Osteocyte (in vitro differentiated cells): Measurements from ENCODE around the gene NVL. TPM values are rescaled to one million over a fixed set of nuclear protein-coding genes. Genes with fewer than 3 reads are reported as not detected.

Experiments used
- DNase-seq: peaks from one replicate; pipeline ENCODE4 v3.0.0; 2021; ENCODE audit warnings: mixed read lengths; ENCODE audit not compliant: unreplicated experiment; ENCODE audit errors: extremely low spot score
- H3K27ac Mint-ChIP-seq: one replicate; pipeline ENCODE4 v1.8.0; 2021; ENCODE audit warnings: mild to moderate bottlenecking, mixed read lengths; ENCODE audit not compliant: unreplicated experiment
- H3K27me3 Mint-ChIP-seq: one replicate; pipeline ENCODE4 v1.8.0; 2021; ENCODE audit warnings: mixed read lengths; ENCODE audit not compliant: unreplicated experiment
- H3K36me3 Mint-ChIP-seq: one replicate; pipeline ENCODE4 v1.8.0; 2021; ENCODE audit warnings: mixed read lengths; ENCODE audit not compliant: unreplicated experiment
- H3K4me1 Mint-ChIP-seq: one replicate; pipeline ENCODE4 v1.8.0; 2021; ENCODE audit warnings: mixed read lengths; ENCODE audit not compliant: unreplicated experiment
- H3K4me3 Mint-ChIP-seq: one replicate; pipeline ENCODE4 v1.8.0; 2021; ENCODE audit warnings: mild to moderate bottlenecking, moderate library complexity, mixed read lengths; ENCODE audit not compliant: unreplicated experiment
- H3K9me3 Mint-ChIP-seq: one replicate; pipeline ENCODE4 v1.8.0; 2021; ENCODE audit warnings: mixed read lengths; ENCODE audit not compliant: unreplicated experiment
- long read RNA-seq: library from polyadenylated mRNA; unstranded; transcript quantifications from one replicate; pipeline ENCODE4 v2.0.0, GENCODE V29; 2021
- total RNA-seq: library from RNA; stranded (reverse); gene quantifications from 2 replicates; pipeline ENCODE4 v1.2.1, GENCODE V29; 2021
- TF ChIP-seq, protein P1 (sequence below): fragments of 200-600 bp; sonication (generic); IDR thresholded peaks from 2 replicates; pipeline ENCODE4 v1.5.0; 2021; ENCODE audit warnings: antibody characterized with exemption, mild to moderate bottlenecking, moderate library complexity

NVL gene
- 22.5 and 28.2 TPM in 2 replicates for total RNA-seq
- long read RNA-seq, transcript NVL-203 (22 exons, 2,832 nt) = minor isoform, 8 of 117 reads
- long read RNA-seq, transcript NVL-201 (23 exons, 3,123 nt) = major isoform, 52 of 117 reads
- long read RNA-seq, transcript NVL-216 (24 exons, 3,003 nt) = minor isoform, 14 of 117 reads
- long read RNA-seq, partial matches to known transcripts = 15 of 117 reads
- long read RNA-seq, other reads (novel, unspliced or antisense) = 26 of 117 reads

DNA sequence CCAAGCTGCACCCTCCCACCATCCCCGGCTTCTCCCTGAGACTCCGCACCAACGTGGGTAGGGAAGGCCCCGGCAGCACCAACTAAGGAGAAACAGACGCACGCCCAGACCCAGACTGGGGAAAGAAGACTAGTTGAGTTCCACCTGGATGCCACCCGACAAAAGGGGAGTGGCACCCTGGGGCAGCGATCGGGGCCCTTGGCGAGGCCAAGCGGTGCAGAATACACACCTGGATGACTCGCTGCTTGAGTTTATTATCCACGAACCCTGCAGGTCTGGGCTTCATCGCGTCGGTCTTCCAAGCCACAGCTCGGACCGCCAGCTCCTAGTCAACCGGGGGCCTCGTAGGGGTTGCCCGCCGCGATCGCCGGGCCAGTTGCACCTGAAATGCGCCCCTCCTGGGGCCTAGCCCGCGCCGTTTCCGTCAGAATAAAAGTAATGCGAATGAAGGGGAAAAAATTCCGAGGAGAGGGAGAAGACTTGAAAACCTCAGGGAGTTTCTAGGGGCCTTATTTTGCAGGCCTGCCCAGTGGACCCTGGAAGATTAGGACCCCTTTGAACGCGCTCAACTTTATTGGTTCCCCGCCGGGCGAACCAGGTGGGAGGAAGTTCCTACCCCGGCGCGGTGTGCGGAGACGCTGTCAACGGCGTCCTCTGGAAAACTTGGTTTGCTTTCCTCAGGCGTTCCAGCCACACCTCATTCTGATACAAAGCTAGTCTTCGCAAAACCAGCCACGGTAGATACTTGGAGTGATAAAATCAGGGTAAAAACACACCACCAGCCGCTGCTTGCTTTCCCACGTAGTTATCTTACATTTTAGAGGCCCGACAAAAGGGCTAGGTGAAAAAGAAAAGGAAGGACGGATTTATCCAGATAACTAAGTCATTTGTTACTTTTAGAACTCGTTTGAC is at the start of gene NVL:
TSS of gene NVL (minus strand) at position 331 of the 912 bp plus-strand sequence. CDS start at position 286, 45 bp downstream.
- TF ChIP-seq, protein P1, sequence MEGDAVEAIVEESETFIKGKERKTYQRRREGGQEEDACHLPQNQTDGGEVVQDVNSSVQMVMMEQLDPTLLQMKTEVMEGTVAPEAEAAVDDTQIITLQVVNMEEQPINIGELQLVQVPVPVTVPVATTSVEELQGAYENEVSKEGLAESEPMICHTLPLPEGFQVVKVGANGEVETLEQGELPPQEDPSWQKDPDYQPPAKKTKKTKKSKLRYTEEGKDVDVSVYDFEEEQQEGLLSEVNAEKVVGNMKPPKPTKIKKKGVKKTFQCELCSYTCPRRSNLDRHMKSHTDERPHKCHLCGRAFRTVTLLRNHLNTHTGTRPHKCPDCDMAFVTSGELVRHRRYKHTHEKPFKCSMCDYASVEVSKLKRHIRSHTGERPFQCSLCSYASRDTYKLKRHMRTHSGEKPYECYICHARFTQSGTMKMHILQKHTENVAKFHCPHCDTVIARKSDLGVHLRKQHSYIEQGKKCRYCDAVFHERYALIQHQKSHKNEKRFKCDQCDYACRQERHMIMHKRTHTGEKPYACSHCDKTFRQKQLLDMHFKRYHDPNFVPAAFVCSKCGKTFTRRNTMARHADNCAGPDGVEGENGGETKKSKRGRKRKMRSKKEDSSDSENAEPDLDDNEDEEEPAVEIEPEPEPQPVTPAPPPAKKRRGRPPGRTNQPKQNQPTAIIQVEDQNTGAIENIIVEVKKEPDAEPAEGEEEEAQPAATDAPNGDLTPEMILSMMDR = no peak
- H3K9me3 Mint-ChIP-seq = no peaks in the 10 kb centered on the region
- H3K4me3 Mint-ChIP-seq = peak within 1 kb of the TSS; percentile 94
- H3K27ac Mint-ChIP-seq = peak within 1 kb of the TSS; percentile 99
- peaks cover 4% of the 10 kb centered on the region for H3K36me3 Mint-ChIP-seq
- H3K27me3 Mint-ChIP-seq = peaks cover 4% of the 10 kb centered on the region
- H3K4me1 Mint-ChIP-seq = peaks cover 22% of the 10 kb centered on the region
- DNase-seq = peak; percentile 91

DNA sequence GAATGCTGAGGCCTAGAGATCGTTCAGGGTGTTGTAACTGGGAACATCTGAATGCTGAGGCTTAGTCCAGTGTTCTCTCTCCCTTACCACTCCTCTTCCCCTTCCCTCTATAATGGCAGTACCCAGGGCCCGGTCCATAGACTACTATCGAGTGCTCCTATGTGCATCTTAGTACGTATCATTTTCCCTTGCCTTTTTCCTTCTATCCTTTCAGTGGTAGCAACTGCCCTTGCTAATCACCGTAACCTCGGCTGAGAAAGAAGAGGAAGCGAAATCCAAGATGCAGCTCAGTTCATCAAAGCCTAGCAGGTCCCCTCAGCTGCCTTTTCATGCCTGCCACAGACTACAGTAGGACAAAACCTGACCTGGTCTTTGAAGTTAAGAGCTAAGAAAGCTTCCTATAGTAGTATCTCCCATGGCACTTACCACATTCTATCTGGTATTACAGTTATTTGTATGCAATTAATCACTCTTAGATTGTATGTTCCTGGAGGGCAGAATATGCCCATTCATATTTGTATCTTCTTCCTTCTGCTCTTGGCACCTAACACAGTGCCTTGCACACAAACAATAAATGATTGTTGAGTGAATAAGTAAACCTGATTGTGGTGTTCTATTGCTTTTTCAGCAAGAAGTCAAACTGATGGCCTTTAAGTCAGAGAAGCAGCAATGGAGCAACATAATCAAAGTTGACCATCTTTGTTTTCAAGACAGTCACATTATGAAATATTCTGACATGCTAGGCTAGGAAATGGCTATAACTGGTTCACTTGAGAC is 49.1 kb upstream of the NVL start:
- Mint-ChIP-seq H3K27me3 (no peaks in the 10 kb centered on the region), H3K36me3 (peaks cover 33% of the 10 kb centered on the region), H3K4me1 (peaks cover 10% of the 10 kb centered on the region), H3K9me3 (no peaks in the 10 kb centered on the region), H3K4me3 (no peak overlapping the region), H3K27ac (no peak overlapping the region)
- no peak for DNase-seq
- TF ChIP-seq, protein P1 = no peak

DNA sequence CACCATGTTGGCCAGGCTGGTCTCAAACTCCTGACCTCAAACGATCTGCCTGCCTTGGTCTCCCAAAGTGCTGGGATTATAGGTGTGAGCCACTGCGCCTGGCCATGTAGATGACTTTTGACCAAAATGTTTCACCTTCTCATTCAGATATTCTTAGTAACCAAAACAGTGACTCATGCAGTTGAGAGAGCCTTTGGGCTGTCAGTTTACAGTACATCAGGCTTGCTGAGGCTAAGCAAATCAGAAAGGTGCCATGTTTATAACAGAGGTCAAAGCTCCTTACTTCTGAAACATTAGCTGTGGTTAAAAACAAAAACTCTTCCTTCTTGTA is 47.7 kb upstream of the NVL start:
- TF ChIP-seq, protein P1 = no peak
- Mint-ChIP-seq H3K27me3 (no peaks in the 10 kb centered on the region), H3K4me1 (peaks cover 10% of the 10 kb centered on the region), H3K27ac (peak overlapping the region; percentile 4), H3K36me3 (peaks cover 44% of the 10 kb centered on the region), H3K9me3 (no peaks in the 10 kb centered on the region), H3K4me3 (no peak overlapping the region)
- DNase-seq = no peak

DNA sequence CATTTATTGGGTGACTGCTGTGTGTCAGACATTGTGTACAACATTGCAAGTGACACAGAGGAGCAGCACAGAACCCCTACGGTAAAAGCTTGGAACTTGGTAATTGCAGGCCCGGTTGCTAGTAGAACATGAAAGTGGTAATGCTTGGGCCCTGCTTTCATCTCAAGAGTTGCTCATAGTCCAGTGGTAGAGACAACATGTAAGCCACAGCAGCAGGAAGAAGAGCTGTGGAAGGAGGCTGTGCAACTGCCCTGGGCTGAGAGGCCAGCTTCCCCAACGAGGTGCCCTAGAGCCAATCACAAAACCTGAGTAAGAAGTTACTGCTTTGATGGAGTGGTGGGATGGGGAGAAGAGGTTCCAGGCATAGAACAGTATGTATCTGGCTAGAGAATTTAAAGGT is 45.1 kb upstream of the NVL start:
- peaks cover 60% of the 10 kb centered on the region for H3K36me3 Mint-ChIP-seq
- H3K4me1 Mint-ChIP-seq = peaks cover 10% of the 10 kb centered on the region
- no peak overlapping the region for H3K4me3 Mint-ChIP-seq
- TF ChIP-seq, protein P1 = no peak
- no peak overlapping the region for H3K27ac Mint-ChIP-seq
- no peak for DNase-seq
- no peaks in the 10 kb centered on the region for H3K9me3 Mint-ChIP-seq
- no peaks in the 10 kb centered on the region for H3K27me3 Mint-ChIP-seq
